T follicular helper cell (primary cell): Measurements from ENCODE around the gene KIF14.
"Not testable (repeated sequence)": the region's sequence is repeated elsewhere in the genome, so short reads cannot be mapped to it uniquely, and the experiment has no call there.

Source experiments
- DNase-seq: peaks from one replicate; pipeline ENCODE4 v3.0.0-alpha.2; 2020; ENCODE audit warnings: low read depth

KIF14 gene

GRCh38 chr1:200634261-200635122 is 13.9 kb upstream of the KIF14 start:
- no peak for DNase-seq

GRCh38 chr1:200631375-200631774 is 10.8 kb upstream of the KIF14 start:
- DNase-seq: no peak

GRCh38 chr1:200630515-200630899 is 10.0 kb upstream of the KIF14 start:
- DNase-seq: not testable (repeated sequence)

- no peak for DNase-seq
These were observed 9.4 kb upstream of the KIF14 start for GRCh38 chr1:200629876-200630514.

- no peak for DNase-seq
These were observed 7.8 kb upstream of the KIF14 start for GRCh38 chr1:200628223-200628881.

- no peak for DNase-seq
These were observed 7.1 kb upstream of the KIF14 start for GRCh38 chr1:200627575-200628222.

GRCh38 chr1:200626853-200627534 is 6.4 kb upstream of the KIF14 start:
- no peak for DNase-seq

GRCh38 chr1:200625381-200625824 is 4.9 kb upstream of the KIF14 start:
- no peak for DNase-seq

- no peak for DNase-seq
These were observed 4.3 kb upstream of the KIF14 start for GRCh38 chr1:200624679-200625335.

- DNase-seq: no peak
These were observed 668 bp downstream of the KIF14 start for GRCh38 chr1:200619894-200620272.

GRCh38 chr1:200610846-200611245 is 9.7 kb downstream of the KIF14 start:
- no peak for DNase-seq

GRCh38 chr1:200602632-200603031 is 17.9 kb downstream of the KIF14 start:
- DNase-seq: no peak

- DNase-seq: no peak
These were observed 30.6 kb downstream of the KIF14 start for GRCh38 chr1:200590001-200590400.

- no peak for DNase-seq
These were observed 31.9 kb downstream of the KIF14 start for GRCh38 chr1:200588698-200589097.

- DNase-seq: no peak
These were observed 56.2 kb downstream of the KIF14 start for GRCh38 chr1:200564319-200564718.

GRCh38 chr1:200561856-200562214 is 58.7 kb downstream of the KIF14 start:
- DNase-seq: no peak

GRCh38 chr1:200558866-200559459 is 61.6 kb downstream of the KIF14 start:
- no peak for DNase-seq

- DNase-seq: no peak
These were observed 64.5 kb downstream of the KIF14 start for GRCh38 chr1:200556002-200556401.

- not testable (repeated sequence) for DNase-seq
These were observed 67.8 kb downstream of the KIF14 start for GRCh38 chr1:200552737-200553136.

GRCh38 chr1:200550367-200550766 is 70.2 kb downstream of the KIF14 start:
- DNase-seq: no peak

GRCh38 chr1:200547386-200547785 is 73.2 kb downstream of the KIF14 start:
- DNase-seq: no peak
